HG03571 (cell line): ENCODE data around the gene POLRMT.

ENCODE experiments used
- ATAC-seq: cut with Tn5 transposase; IDR thresholded peaks from one replicate; pipeline ENCODE4 v1.9.1; 2021; ENCODE audit not compliant: unreplicated experiment

The POLRMT gene

DNA sequence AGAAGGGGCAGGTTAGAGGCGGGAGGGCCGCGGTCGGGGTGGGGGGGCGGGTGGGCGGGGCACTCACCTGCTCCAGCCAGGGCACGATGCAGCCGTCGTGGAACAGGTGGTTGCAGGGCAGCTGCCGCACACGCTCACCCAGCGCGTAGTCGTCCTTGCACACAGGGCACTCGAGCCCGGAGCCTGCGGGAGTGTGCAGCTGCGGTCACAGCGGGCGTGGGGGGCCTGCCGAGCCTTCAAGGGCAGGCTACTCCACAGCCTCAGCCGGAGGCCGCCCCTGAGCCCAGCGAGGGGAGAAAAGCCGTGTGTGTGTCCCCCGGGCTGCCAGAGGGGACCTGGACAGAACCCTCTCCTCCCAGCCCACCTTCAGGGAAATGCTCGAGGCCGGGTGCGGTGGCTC lies 15.0 kb upstream of the POLRMT start:
- no peak for ATAC-seq

DNA sequence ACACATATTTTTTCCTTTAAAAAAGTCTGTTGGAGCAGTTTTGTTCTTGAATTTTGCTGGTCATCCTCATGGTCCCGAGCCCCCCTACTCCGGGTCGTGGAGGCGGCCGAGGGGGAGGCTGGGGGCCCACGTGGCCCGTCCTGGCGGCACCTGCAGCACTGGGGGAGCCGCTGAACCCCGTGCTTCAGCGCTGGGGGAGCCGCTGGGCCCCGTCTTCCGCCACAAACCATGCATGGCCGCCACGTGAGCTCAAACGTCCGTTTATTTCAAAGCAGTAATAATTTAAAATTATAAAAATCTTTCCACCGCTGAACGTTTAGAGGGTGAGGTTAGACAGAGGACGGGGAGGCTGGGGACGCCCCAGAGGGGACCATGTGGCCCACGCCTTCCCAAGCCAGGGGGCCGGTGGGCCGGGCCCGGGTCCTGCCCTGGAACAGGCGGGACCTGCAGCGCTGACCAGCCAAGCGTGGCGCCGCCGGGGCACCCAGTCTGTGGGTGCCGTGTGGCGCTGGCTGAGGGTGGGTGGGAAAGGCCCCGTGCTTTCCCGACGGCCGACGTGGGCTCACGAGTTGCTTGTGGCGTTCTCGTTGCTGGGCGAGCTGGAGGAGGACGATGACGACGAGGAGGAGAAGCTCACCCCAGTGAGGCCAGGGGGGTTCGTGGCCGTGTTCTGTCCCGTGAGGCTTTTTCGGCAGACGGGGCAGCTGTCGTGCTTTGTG lies 14.4 kb upstream of the POLRMT start:
- ATAC-seq: no peak

DNA sequence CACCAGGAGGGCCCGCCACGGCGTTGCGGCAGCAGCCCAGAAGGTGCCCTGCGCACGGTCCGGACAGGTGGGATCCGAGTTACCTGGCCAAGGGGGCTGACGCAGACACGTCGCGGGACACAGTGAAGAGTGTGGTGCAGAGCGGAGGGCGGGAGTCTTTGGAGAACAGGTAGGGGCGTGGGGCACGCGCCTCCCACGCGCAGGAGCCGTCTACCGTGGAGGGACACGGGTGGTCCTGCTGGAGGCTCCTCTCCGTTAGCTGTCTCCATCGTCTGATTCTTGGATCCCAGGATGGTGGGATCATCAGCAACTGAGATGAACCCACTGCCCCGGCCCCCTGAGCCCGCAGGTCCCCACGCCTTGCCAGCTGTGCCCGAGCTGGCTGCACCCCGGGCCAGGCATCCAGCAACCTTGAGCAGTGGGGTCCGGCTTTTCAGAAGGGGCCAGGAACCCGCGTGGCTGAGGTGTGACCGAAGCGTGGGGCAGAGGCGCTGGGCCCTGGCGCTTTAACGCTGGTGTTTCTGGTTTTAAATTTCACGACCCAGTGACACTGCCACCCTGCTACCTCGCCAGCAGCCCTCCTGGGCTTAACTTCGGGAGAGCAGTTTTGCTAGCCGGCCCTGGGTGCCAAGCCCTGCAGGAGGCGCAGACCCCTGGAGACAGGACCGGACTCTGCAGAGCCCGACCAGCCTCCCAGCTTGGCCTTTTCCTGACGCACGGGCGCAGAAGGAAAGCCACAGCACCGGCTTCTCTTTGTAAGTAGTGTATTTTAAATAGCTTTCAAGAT lies 13.6 kb upstream of the POLRMT start:
- ATAC-seq: no peak

DNA sequence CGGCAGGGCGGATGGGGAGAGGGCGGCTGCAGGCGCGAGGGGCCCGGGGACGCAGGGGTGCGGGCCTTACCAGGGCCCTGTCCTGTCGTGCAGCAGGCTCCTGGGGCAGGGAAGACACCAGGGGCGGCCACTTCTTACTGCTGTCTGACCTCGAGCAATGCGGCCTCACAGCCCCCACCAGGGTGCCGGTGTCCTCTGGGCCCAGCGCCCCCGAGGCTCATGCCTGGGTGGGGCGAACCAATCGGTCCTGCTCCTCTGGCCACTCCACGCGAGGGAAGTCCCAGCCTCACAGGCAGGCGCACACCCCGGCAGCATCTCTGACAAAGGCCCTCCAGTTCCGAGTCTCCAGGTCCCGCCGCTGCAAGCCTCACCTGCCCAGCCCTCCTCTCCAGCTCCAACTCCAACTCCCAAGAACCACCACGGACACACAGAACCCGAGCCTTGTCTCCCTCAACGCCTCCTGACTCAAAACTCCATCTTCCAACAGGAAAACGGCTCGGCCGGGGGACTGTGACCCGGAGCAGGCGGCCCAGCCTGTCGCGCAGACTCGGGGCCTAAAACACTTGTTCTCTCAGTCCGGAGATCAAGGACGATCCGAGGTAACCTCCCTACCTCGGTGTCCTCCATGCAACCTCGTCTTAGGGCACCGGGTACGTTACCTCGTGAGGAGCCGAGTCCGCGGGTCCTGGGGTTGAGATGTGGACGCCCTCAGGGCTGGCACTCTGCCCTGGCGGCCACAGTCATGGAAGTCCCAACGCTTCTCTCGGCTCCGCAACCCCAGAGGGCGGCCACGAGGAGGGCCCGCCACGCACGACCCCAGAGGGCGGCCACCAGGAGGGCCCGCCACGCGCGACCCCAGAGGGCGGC lies 12.8 kb upstream of the POLRMT start:
- ATAC-seq: no peak

DNA sequence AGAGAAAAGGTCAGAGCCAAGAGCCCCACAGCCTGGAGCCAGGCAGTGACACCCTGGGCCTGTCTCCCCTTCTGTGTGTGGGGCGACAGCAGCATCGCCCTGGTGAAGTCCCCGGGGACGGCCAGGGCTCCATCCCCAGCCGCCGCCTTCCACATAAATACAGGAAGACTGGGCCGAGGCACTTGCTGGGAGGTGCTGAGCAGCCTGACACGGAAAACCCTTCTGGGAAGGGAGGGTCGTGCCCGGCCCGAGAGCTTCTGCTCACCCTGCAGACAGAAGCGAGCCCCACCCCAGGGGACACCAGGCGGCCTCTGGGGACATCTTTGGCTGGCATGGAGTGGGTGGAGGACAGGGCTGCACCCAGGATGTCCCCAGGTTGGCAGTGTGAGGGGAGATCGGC lies 11.5 kb upstream of the POLRMT start:
- ATAC-seq: no peak

DNA sequence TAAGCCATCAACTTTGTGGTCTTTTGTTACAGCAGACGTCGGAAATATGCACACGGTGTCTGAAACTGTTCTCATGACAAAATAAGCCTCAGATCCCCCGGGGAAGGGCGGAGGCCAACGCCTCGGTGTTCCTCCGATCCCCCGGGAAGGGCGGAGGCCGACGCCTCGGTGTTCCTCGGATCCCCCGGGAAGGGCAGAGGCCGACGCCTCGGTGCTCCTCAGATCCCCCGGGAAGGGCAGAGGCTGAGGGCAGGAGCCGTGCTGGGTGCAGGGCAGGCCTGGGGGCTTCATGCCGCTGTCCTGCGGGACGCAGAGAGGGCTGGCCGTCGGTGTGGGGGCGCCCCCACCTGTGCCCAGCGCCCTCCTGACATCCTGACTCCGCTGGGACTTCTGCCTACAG lies 11.0 kb upstream of the POLRMT start:
- ATAC-seq: no peak

- no peak for ATAC-seq
These were observed 10.4 kb upstream of the POLRMT start for GRCh38 chr19:643736-644135.

DNA sequence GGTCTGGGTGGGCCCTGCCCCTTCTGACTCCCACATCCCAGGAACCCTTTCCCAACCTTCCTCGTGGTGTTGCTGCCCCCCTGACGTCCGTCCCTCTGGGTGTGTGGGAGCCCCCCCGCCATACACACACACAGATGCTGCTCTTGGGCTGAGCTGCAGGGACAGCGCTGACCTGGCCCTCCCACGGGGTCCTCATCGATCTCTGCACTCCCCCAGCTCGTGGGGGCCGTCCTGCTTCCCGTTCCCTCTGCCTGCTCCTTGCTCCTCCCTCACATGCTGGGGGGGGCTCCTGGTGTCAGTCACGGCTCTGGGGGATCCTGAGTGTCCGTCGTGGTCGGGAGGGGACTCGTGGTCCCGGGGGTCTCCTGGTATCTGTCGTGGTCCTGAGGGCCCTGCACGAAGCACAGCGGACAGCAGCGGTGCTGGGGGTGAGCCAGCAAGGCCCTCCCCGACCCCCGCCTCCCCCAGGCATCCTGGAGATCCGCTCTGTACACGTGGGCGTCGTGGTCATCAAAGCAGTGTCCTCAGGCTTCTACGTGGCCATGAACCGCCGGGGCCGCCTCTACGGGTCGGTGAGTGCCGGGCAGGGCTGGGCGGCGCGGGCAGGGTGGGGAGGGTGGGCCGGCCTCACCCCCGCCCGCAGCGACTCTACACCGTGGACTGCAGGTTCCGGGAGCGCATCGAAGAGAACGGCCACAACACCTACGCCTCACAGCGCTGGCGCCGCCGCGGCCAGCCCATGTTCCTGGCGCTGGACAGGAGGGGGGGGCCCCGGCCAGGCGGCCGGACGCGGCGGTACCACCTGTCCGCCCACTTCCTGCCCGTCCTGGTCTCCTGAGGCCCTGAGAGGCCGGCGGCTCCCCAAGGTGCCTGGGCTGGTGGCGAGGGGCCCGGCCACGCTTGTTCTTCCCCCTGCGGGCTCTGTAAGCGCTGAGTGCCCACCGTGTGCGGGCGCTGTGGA lies 9.7 kb upstream of the POLRMT start:
- no peak for ATAC-seq

DNA sequence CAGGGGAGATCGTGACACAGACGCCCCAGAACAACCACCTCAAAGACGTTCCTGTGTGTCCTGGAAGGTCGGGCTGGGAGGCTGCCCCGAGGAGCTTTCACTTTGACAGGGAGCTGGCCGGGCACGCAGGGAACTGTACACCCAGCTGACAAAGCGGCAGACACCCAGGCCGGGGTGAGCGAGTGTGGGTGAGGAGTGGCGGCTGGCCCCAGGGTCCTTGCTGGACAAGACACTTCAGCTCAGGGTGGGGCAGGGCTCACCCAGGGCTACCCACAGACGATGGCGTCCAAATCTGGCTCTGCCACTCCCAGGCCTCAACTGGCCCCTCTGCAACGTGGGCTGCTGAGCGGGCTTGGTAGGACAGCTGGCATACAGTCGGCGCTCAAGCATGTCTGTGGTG lies 8.4 kb upstream of the POLRMT start:
- no peak for ATAC-seq

GRCh38 chr19:640606-641189 lies 7.4 kb upstream of the POLRMT start:
- ATAC-seq: no peak

DNA sequence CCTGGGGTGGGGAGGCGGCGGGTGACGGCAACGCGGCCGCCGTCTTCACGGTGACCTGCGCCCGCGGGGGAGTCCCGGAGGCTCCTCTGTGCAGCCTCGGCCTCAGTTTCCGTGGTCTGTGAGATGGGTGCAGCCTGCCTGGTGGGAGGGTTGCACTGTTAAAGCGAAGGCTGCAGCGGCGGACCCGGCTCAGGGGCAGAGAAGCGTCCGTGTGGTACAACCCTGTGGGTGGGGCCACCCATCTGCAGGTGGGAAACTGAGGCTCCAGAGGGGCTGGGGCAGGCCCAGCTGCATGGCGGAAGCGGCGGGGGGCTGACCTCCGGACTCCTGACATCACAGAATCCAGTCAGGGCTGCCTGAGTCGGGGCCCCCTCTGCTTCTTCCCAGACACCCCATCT lies 6.8 kb upstream of the POLRMT start:
- ATAC-seq: no peak

- ATAC-seq: no peak
These were observed 6.2 kb upstream of the POLRMT start, which contains the start of gene FGF22 for GRCh38 chr19:639253-640160. Gene FGF22, plus strand, starts transcription at chr19:639879. Its CDS starts 47 bp downstream, at chr19:639926.

GRCh38 chr19:638906-639252 lies 5.5 kb upstream of the POLRMT start:
- no peak for ATAC-seq

DNA sequence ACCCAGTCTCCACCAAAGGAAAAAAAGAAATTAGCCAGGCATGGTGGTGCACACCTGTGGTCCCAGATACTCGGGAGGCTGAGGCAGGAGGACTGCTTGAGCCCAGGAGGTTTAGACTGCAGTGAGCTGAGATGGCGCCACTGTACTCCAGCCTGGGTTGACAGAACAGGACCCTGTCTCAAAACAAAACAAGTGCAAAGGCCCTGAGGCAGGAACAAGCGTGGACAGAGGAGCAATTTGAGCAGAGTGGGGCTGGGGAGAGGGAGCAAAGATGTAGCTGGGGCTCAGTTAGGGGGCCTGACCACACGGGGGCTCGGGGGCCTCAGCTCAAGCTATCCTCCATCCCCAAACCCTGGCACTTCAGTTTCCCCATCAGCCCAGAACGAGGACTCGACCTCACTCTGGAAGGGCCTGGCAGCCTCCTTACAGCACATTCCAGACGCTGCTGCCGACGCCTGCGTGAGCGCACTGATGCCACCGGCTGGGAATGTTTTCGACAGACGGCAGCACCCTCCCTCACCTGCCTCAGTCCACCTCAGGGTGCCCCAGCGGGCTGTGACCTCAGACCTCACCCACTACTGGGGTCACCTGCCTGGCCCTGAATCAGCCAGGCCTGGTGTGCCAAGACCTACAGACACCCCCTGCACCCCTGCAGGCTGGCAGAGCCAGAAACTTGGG lies 1.8 kb upstream of the POLRMT start:
- ATAC-seq: no peak

- ATAC-seq: no peak
These were observed 676 bp upstream of the POLRMT start for GRCh38 chr19:633786-634639.

DNA sequence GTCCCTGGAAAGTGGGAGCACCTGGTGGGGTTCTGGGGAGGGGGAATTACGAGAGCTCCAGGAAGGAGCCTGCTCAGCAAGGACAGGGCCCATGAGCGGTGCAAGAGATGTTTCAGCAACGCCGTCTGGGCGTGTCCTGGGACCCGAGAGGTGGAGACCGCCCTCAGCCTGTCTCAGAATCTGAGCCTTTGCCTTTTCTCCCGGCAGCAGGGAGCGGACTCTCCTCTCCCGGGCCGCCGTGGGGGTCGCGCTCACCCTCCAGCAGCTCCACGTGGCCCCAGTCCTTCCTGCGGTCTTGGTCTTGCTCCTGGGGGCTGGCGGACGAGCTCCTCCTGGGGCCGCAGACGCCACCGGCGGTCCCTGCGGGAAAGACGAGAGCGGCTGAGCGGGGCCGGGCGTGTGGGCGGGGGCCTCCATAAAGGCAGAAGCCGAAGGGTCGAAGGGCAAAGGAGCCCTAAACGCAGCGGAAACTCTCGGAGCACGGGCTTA lies 714 bp downstream of the POLRMT start:
- ATAC-seq: no peak

GRCh38 chr19:629961-630714 lies 3.2 kb downstream of the POLRMT start:
- ATAC-seq: no peak
